GM19452 (cell line): ENCODE data around the gene POLR2J3.
"Not testable (repeated sequence)": the region's sequence is repeated elsewhere in the genome, so short reads cannot be mapped to it uniquely, and the experiment has no call there.

Source experiments
- ATAC-seq: cut with Tn5 transposase; IDR thresholded peaks from one replicate; pipeline ENCODE4 v1.9.1; 2021; ENCODE audit not compliant: unreplicated experiment

POLR2J3 gene

GRCh38 chr7:102527182-102527581 lies 45.2 kb downstream of the POLR2J3 start:
- ATAC-seq = not testable (repeated sequence)

GRCh38 chr7:102524803-102525202 lies 47.6 kb downstream of the POLR2J3 start:
- not testable (repeated sequence) for ATAC-seq

- not testable (repeated sequence) for ATAC-seq
Observed at GRCh38 chr7:102520797-102521196, 51.6 kb downstream of the POLR2J3 start.

GRCh38 chr7:102517550-102518147 lies 54.7 kb downstream of the POLR2J3 start, which contains the start of gene RASA4B:
RASA4B (minus strand) TSS chr7:102517777; CDS start chr7:102517710, 67 bp downstream.
- peak; percentile 71 for ATAC-seq
